Fibroblast of the aortic adventitia (primary cell): Measurements from ENCODE around the gene LRRC58. TPM values are rescaled to one million over a fixed set of nuclear protein-coding genes. Genes with fewer than 3 reads are reported as not detected.

ENCODE experiments used
- DNase-seq: peaks from one replicate; pipeline ENCODE4 v3.0.0-alpha.2; 2010; ENCODE audit warnings: low read depth
- H3K4me3 ChIP-seq: 2 replicates; pipeline ENCODE4 v1.5.1; 2011; ENCODE audit warnings: low read depth, mild to moderate bottlenecking, control low read depth, low read length, moderate library complexity
- total RNA-seq: library from RNA; depleted of rRNA; stranded (reverse); fragments of >200 nt; gene quantifications from 2 replicates; pipeline ENCODE4 v1.2.3, GENCODE V29; 2012; ENCODE audit warnings: low replicate concordance
- TF ChIP-seq, protein P1 (sequence below): IDR thresholded peaks from 2 replicates; pipeline ENCODE4 v1.5.1; 2011; ENCODE audit warnings: mild to moderate bottlenecking, low read length, control low read depth, inconsistent platforms; ENCODE audit not compliant: insufficient read depth

LRRC58 gene
- total RNA-seq, 1 donor, result 56.1 TPM

DNA sequence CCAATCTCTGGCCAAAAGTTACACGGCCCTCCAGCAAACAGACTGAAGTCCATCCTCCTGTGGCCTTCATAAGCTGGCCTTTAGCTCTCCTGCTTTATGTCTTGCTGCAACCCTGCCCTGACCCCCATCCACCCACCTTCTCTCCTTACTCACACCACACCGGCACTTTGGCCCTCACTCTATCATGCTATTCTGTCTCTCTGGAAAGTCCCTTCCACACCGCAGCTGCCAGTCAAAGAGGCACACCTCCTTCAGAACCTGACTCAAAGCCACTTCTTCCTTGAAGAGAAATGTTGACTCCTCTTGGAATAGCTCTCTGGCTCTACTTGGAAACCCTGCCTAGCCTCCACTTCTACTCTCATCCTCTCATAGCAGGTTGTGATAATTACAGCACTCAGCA is 68.6 kb downstream of the LRRC58 start:
- TF ChIP-seq, protein P1, sequence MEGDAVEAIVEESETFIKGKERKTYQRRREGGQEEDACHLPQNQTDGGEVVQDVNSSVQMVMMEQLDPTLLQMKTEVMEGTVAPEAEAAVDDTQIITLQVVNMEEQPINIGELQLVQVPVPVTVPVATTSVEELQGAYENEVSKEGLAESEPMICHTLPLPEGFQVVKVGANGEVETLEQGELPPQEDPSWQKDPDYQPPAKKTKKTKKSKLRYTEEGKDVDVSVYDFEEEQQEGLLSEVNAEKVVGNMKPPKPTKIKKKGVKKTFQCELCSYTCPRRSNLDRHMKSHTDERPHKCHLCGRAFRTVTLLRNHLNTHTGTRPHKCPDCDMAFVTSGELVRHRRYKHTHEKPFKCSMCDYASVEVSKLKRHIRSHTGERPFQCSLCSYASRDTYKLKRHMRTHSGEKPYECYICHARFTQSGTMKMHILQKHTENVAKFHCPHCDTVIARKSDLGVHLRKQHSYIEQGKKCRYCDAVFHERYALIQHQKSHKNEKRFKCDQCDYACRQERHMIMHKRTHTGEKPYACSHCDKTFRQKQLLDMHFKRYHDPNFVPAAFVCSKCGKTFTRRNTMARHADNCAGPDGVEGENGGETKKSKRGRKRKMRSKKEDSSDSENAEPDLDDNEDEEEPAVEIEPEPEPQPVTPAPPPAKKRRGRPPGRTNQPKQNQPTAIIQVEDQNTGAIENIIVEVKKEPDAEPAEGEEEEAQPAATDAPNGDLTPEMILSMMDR, result no peak
- no peak for DNase-seq
- no peak overlapping the region for H3K4me3 ChIP-seq

DNA sequence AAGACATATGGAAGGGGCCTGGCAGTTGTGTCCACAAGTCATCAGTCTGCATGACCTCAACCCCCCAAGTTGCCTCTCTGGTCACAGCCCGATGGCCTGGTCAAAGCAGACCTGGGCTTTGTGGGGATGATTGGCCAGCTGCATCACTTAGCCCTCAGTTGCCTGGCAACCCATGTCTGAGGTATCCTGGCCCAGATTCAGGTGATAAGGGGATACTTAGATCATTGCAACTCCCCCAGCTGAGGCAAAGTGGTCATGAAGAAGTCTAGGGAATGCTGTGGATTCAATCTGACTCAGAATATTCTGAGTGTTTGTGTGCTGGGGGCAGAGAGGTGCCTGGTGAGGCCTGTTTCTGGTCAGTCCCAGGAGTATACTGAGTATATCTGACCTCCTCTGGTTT is 69.1 kb downstream of the LRRC58 start:
- no peak for DNase-seq
- TF ChIP-seq, protein P1, result no peak
- no peak overlapping the region for H3K4me3 ChIP-seq

DNA sequence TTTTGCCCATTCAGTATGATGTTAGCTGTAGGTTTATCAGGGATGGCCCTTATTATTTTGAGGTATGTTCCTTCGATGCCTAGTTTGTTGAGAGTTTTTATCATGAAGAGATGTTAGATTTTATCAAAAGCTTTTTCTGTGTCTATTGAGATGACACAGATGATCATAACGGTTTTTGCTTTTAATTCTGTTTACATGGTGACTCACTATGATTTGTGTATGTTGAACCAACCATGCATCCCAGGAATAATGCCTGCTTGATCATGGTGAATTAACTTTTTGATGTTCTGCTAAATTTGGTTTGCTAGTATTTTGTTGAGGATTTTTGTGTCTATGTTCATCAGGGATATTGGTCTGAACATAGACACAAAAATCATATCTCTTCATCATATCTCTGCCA is 72.4 kb downstream of the LRRC58 start:
- DNase-seq, result no peak
- H3K4me3 ChIP-seq, result no peak overlapping the region
- TF ChIP-seq, protein P1, result no peak

DNA sequence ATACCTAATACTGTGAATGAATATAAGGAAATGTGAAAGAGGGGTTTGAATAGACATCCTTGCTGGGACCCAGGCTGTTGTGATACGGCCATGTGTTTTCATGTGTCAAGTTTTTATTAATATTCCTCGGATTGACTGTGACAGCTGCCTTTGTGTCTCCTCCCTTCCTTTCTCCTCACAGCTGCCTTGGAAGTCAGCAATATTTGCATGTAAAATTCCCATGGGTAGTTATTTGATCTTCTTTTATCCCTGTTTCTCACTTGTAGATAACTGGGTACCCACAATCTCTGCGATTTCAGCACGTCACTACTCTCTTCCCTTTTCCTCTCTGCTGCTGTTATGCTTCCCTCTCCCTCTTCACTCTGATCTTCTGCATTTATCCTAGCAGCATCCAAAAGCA is 73.5 kb downstream of the LRRC58 start:
- TF ChIP-seq, protein P1, result no peak
- DNase-seq, result no peak

DNA sequence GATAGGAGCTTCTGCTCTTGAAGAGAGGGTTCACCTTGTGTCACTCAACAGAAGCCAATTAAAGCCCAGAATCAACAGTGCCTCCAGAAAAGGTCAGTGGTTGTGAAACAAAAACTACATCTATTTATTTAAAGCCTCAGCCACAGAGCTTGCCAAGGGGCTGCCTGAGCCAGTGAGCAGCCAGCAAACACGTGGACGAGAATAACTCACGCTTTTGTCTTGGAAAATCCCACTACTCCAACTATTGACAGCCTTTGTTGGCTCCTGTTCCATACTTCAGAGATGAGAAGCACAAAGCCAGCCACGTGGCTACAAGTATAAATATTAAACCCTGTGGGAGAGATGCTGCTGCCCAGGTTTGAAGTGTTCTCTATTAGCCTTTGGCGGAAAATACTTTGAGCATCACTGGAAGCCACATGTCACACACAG is 74.4 kb downstream of the LRRC58 start:
- no peak overlapping the region for H3K4me3 ChIP-seq
- TF ChIP-seq, protein P1, result no peak
- peak; percentile 63 for DNase-seq

More for the DNA sequence above, 73.5 kb downstream of the LRRC58 start:
- H3K4me3 ChIP-seq, result no peak overlapping the region

Other genes starting within 250 kb of the LRRC58 start
- gene GPR156, start 64.1 kb downstream of the LRRC58 start, total RNA-seq, result 0.90 and 4.0 TPM in 2 replicates
- gene FSTL1, start 101.6 kb upstream of the LRRC58 start, total RNA-seq, result 765 and 870 TPM in 2 replicates
- 5.6 and 64.1 TPM in 2 replicates for gene NDUFB4, start 247.0 kb upstream of the LRRC58 start, total RNA-seq